KMS-11 (cell line): ENCODE results near the gene GGA1.

ENCODE experiments used
- H2AFZ ChIP-seq: fragments of 200-600 bp; sonication (generic); 2 replicates; pipeline ENCODE4 v1.6.1; 2016; ENCODE audit warnings: antibody characterized with exemption, mixed run types, low read depth
- H3K27ac ChIP-seq: fragments of 200-600 bp; sonication (generic); 2 replicates; pipeline ENCODE4 v1.6.1; 2016; ENCODE audit warnings: mild to moderate bottlenecking, mixed run types
- H3K27me3 ChIP-seq: fragments of 200-600 bp; sonication (generic); 2 replicates; pipeline ENCODE4 v1.6.1; 2017; ENCODE audit warnings: mild to moderate bottlenecking, low read depth, mixed run types, moderate library complexity; ENCODE audit not compliant: insufficient read depth
- H3K36me3 ChIP-seq: fragments of 200-600 bp; sonication (generic); 2 replicates; pipeline ENCODE4 v1.6.1; 2017; ENCODE audit warnings: mild to moderate bottlenecking, mixed run types; ENCODE audit not compliant: insufficient read depth
- H3K4me1 ChIP-seq: fragments of 200-600 bp; sonication (generic); 2 replicates; pipeline ENCODE4 v1.6.1; 2016; ENCODE audit warnings: mild to moderate bottlenecking, low read depth, mixed run types; ENCODE audit not compliant: poor library complexity, severe bottlenecking
- H3K4me2 ChIP-seq: fragments of 200-600 bp; sonication (generic); 2 replicates; pipeline ENCODE4 v1.7.0; 2016; ENCODE audit warnings: mild to moderate bottlenecking, mixed run types
- H3K4me3 ChIP-seq: fragments of 200-600 bp; sonication (generic); IDR thresholded peaks from 2 replicates; pipeline ENCODE4 v1.6.1; 2017; ENCODE audit warnings: low read depth, low read length, mixed read lengths; ENCODE audit not compliant: insufficient read depth
- H3K79me2 ChIP-seq: fragments of 200-600 bp; sonication (generic); 2 replicates; pipeline ENCODE4 v1.6.1; 2016; ENCODE audit warnings: low read depth, mixed run types; ENCODE audit not compliant: insufficient read depth
- H3K9ac ChIP-seq: fragments of 200-600 bp; sonication (generic); 2 replicates; pipeline ENCODE4 v1.6.1; 2016; ENCODE audit warnings: mild to moderate bottlenecking, mixed run types
- H4K20me1 ChIP-seq: fragments of 200-600 bp; sonication (generic); 2 replicates; pipeline ENCODE4 v1.6.1; 2016; ENCODE audit warnings: mild to moderate bottlenecking, mixed run types; ENCODE audit not compliant: insufficient read depth
- CTCF ChIP-seq: fragments of 200-600 bp; sonication (generic); conservative IDR thresholded peaks from 2 replicates; pipeline ENCODE4 v1.6.1; 2017; ENCODE audit warnings: low read depth, mild to moderate bottlenecking, antibody characterized with exemption, low read length, moderate library complexity, mixed read lengths

Gene GGA1

GRCh38 chr22:37626144-37626543, 17.5 kb downstream of the GGA1 start:
- H3K9ac ChIP-seq = no peak overlapping the region
- H3K4me3 ChIP-seq = no peak overlapping the region
- H3K36me3 ChIP-seq = no peaks in the 10 kb centered on the region
- H3K27me3 ChIP-seq = no peaks in the 10 kb centered on the region
- H3K79me2 ChIP-seq = no peaks in the 10 kb centered on the region
- peaks cover 45% of the 10 kb centered on the region for H3K4me1 ChIP-seq
- H3K27ac ChIP-seq = no peak overlapping the region
- H3K4me2 ChIP-seq = peak overlapping the region; percentile 39; the same call in 1 of the 2 replicates
- H4K20me1 ChIP-seq = no peaks in the 10 kb centered on the region
- no peak for TF ChIP-seq CTCF
- no peak overlapping the region for H2AFZ ChIP-seq

GRCh38 chr22:37626556-37627075, 18.0 kb downstream of the GGA1 start:
- H3K9ac ChIP-seq = no peak overlapping the region
- no peaks in the 10 kb centered on the region for H4K20me1 ChIP-seq
- no peak for TF ChIP-seq CTCF
- H3K4me3 ChIP-seq = no peak overlapping the region
- H3K27ac ChIP-seq = no peak overlapping the region
- no peaks in the 10 kb centered on the region for H3K36me3 ChIP-seq
- no peaks in the 10 kb centered on the region for H3K27me3 ChIP-seq
- no peaks in the 10 kb centered on the region for H3K79me2 ChIP-seq
- no peak overlapping the region for H2AFZ ChIP-seq
- peak overlapping the region; percentile 39; the same call in 1 of the 2 replicates for H3K4me2 ChIP-seq
- peaks cover 45% of the 10 kb centered on the region for H3K4me1 ChIP-seq

- Histone ChIP-seq H3K4me2 (peak overlapping the region; percentile 39; the same call in 1 of the 2 replicates), H3K27ac (no peak overlapping the region), H3K4me3 (no peak overlapping the region), H3K79me2 (no peaks in the 10 kb centered on the region), H3K27me3 (no peaks in the 10 kb centered on the region), H3K4me1 (peaks cover 47% of the 10 kb centered on the region), H2AFZ (no peak overlapping the region), H4K20me1 (no peaks in the 10 kb centered on the region), H3K36me3 (no peaks in the 10 kb centered on the region), H3K9ac (no peak overlapping the region)
- TF ChIP-seq CTCF = no peak
Observed at GRCh38 chr22:37627121-37627520, 18.5 kb downstream of the GGA1 start.

- H3K9ac ChIP-seq = no peak overlapping the region
- H3K36me3 ChIP-seq = no peaks in the 10 kb centered on the region
- H3K27me3 ChIP-seq = no peaks in the 10 kb centered on the region
- no peaks in the 10 kb centered on the region for H3K79me2 ChIP-seq
- TF ChIP-seq CTCF = no peak
- H3K27ac ChIP-seq = no peak overlapping the region
- H3K4me2 ChIP-seq = peak overlapping the region; percentile 39; the same call in 1 of the 2 replicates
- no peak overlapping the region for H3K4me3 ChIP-seq
- no peaks in the 10 kb centered on the region for H4K20me1 ChIP-seq
- H3K4me1 ChIP-seq = peaks cover 51% of the 10 kb centered on the region
- H2AFZ ChIP-seq = no peak overlapping the region
Observed at GRCh38 chr22:37627545-37627944, 18.9 kb downstream of the GGA1 start.
